ENCODE data around the gene SFN.

The SFN gene

GRCh38 chr1:26862781-26863684, at the start of gene SFN:
Gene SFN (plus strand): TSS chr1:26863149. CDS start chr1:26863213, 64 bp downstream.
- TF ChIP-seq CTCF (IDR thresholded peaks at IDR 0.05; ENCODE audit: low read depth, low read length, missing control alignments), result peak; percentile 77
- peak within 1 kb of the TSS; percentile 91 for H3K4me3 ChIP-seq (ENCODE audit: low read depth, low read length)
- no peak for DNase-seq (ENCODE audit: low read depth)

DNA sequence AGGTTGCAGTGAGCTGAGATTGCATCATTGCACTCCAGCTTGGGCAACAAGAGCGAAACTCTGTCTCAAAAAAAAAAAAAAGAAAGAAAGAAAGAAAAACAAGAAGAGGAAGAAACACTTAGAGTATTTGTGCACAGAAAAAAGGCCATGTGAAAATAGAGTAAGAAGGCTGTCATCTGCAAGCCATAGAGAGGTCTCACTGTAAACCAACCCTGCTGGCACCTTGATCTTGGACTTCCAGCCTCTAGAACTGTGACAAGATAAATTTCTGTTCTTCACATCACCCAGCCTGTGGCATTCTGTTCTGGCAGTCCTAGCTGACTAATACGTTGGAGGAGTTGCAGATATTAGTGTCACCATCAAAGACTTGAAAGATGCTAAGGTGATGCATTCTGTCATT, 48.6 kb upstream of the SFN start:
- no peak for TF ChIP-seq CTCF (IDR thresholded peaks at IDR 0.05; ENCODE audit: low read depth, low read length, missing control alignments)
- H3K4me3 ChIP-seq (ENCODE audit: low read depth, low read length), result no peak overlapping the region
- no peak for DNase-seq (ENCODE audit: low read depth)

DNA sequence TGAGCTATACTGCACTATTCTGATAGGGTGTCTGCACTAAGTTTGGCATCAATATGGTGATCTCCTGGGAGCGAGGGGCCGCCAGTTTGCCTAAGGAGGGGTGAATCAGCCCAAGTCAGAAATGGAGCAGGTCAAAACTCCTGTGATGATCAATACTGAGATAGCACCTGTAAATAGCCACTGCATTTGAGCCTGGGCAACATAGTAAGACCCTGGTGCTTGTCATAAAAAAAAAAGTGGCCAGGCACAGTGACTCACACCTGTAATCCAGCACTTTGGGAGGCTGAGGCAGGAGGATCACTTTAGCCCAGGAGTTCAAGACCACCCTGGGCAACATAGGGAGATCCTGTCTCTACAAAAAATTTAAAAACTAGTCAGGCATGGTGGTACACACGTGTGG, 48.1 kb upstream of the SFN start:
- H3K4me3 ChIP-seq (ENCODE audit: low read depth, low read length), result no peak overlapping the region
- no peak for DNase-seq (ENCODE audit: low read depth)
- TF ChIP-seq CTCF (IDR thresholded peaks at IDR 0.05; ENCODE audit: low read depth, low read length, missing control alignments), result no peak

- DNase-seq (ENCODE audit: low read depth), result peak; percentile 79
- no peak overlapping the region for H3K4me3 ChIP-seq (ENCODE audit: low read depth, low read length)
- peak; percentile 63 for TF ChIP-seq CTCF (IDR thresholded peaks at IDR 0.05; ENCODE audit: low read depth, low read length, missing control alignments)
Measured at GRCh38 chr1:26820784-26821269, 42.1 kb upstream of the SFN start.

- no peak for DNase-seq (ENCODE audit: low read depth)
- no peak for TF ChIP-seq CTCF (IDR thresholded peaks at IDR 0.05; ENCODE audit: low read depth, low read length, missing control alignments)
Measured at GRCh38 chr1:26822737-26823395, 40.1 kb upstream of the SFN start.

DNA sequence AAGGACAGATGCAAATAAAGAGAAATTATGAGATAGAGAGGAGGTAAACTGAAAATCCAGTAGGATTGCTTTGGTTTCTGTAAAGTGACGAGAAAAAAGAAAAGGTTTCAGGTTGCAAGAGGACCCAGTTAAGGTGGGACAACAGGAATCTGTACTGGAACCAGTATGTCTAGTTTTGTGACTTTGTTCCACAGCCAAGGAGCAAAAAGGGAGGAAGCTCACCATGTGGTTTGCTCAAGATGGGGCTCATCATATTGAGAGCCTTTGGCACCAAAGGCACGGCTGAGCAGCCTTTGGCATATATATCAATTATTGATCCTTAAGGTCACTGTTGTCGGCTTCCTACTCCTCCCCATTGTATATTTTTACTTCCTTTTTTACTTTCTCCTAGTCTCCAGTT, 38.2 kb upstream of the SFN start:
- H3K4me3 ChIP-seq (ENCODE audit: low read depth, low read length), result no peak overlapping the region
- TF ChIP-seq CTCF (IDR thresholded peaks at IDR 0.05; ENCODE audit: low read depth, low read length, missing control alignments), result no peak
- DNase-seq (ENCODE audit: low read depth), result no peak

More at GRCh38 chr1:26822737-26823395, 40.1 kb upstream of the SFN start:
- no peak overlapping the region for H3K4me3 ChIP-seq (ENCODE audit: low read depth, low read length)

Data from GM12864 (cell line).